T-helper 1 cell treated with Interleukin-12 subunit alpha and Interleukin-12 subunit beta and Interleukin-4 antibody, amounts not matched to agents 30 μg/mL and 1 μg/mL, for 36 hours (primary cell): Measurements from ENCODE around the gene ARHGEF1.

Experiments used
- H3K27ac Mint-ChIP-seq: one replicate; pipeline ENCODE4 v1.8.0; 2021; ENCODE audit warnings: mild to moderate bottlenecking, mixed read lengths
- H3K27me3 Mint-ChIP-seq: one replicate; pipeline ENCODE4 v1.8.0; 2021; ENCODE audit warnings: low read depth, mixed read lengths
- H3K36me3 Mint-ChIP-seq: one replicate; pipeline ENCODE4 v1.8.0; 2021; ENCODE audit warnings: low read depth, mixed read lengths
- H3K4me1 Mint-ChIP-seq: one replicate; pipeline ENCODE4 v1.8.0; 2021; ENCODE audit warnings: low read depth, mixed read lengths
- H3K4me3 Mint-ChIP-seq: one replicate; pipeline ENCODE4 v1.8.0; 2021; ENCODE audit warnings: mild to moderate bottlenecking, moderate library complexity, mixed read lengths
- H3K9me3 Mint-ChIP-seq: one replicate; pipeline ENCODE4 v1.8.0; 2021; ENCODE audit warnings: mixed read lengths

The ARHGEF1 gene

GRCh38 chr19:41853768-41854167 is 29.2 kb upstream of the ARHGEF1 start:
- H3K9me3 Mint-ChIP-seq: no peaks in the 10 kb centered on the region
- no peaks in the 10 kb centered on the region for H3K4me1 Mint-ChIP-seq
- no peaks in the 10 kb centered on the region for H3K36me3 Mint-ChIP-seq
- no peak overlapping the region for H3K4me3 Mint-ChIP-seq
- H3K27me3 Mint-ChIP-seq: peaks cover 35% of the 10 kb centered on the region
- no peak overlapping the region for H3K27ac Mint-ChIP-seq

GRCh38 chr19:41859213-41859617 is 23.8 kb upstream of the ARHGEF1 start:
- Mint-ChIP-seq H3K27me3 (peaks cover 9% of the 10 kb centered on the region), H3K9me3 (no peaks in the 10 kb centered on the region), H3K4me1 (peaks cover 31% of the 10 kb centered on the region), H3K36me3 (peaks cover 36% of the 10 kb centered on the region), H3K4me3 (peak overlapping the region; percentile 91), H3K27ac (peak overlapping the region; percentile 96)

GRCh38 chr19:41859618-41860418 is 23.2 kb upstream of the ARHGEF1 start, which contains the start of gene RPS19:
RPS19 (plus strand) TSS chr19:41860255; CDS start chr19:41860775, 520 bp downstream.
- no peaks in the 10 kb centered on the region for H3K9me3 Mint-ChIP-seq

GRCh38 chr19:41860419-41861115 is 22.4 kb upstream of the ARHGEF1 start:
- no peaks in the 10 kb centered on the region for H3K9me3 Mint-ChIP-seq
- peak overlapping the region; percentile 89 for H3K27ac Mint-ChIP-seq
- no peaks in the 10 kb centered on the region for H3K27me3 Mint-ChIP-seq
- H3K36me3 Mint-ChIP-seq: peaks cover 48% of the 10 kb centered on the region
- peaks cover 39% of the 10 kb centered on the region for H3K4me1 Mint-ChIP-seq
- peak overlapping the region; percentile 91 for H3K4me3 Mint-ChIP-seq

More at GRCh38 chr19:41859618-41860418, 23.2 kb upstream of the ARHGEF1 start, which contains the start of gene RPS19:
- peaks cover 37% of the 10 kb centered on the region for H3K4me1 Mint-ChIP-seq
- H3K4me3 Mint-ChIP-seq: peak within 1 kb of the TSS; percentile 91
- peak within 1 kb of the TSS; percentile 96 for H3K27ac Mint-ChIP-seq
- peaks cover 3% of the 10 kb centered on the region for H3K27me3 Mint-ChIP-seq
- H3K36me3 Mint-ChIP-seq: peaks cover 42% of the 10 kb centered on the region

- Mint-ChIP-seq H3K4me1 (peaks cover 41% of the 10 kb centered on the region), H3K36me3 (peaks cover 51% of the 10 kb centered on the region), H3K27me3 (no peaks in the 10 kb centered on the region), H3K4me3 (peak overlapping the region; percentile 91), H3K27ac (peak overlapping the region; percentile 89), H3K9me3 (no peaks in the 10 kb centered on the region)
These were observed 21.7 kb upstream of the ARHGEF1 start for GRCh38 chr19:41861116-41861768.

GRCh38 chr19:41861846-41862245 is 21.1 kb upstream of the ARHGEF1 start:
- H3K36me3 Mint-ChIP-seq: peaks cover 53% of the 10 kb centered on the region
- peak overlapping the region; percentile 89 for H3K27ac Mint-ChIP-seq
- peaks cover 44% of the 10 kb centered on the region for H3K4me1 Mint-ChIP-seq
- no peaks in the 10 kb centered on the region for H3K27me3 Mint-ChIP-seq
- no peaks in the 10 kb centered on the region for H3K9me3 Mint-ChIP-seq
- peak overlapping the region; percentile 91 for H3K4me3 Mint-ChIP-seq

- Mint-ChIP-seq H3K36me3 (peaks cover 53% of the 10 kb centered on the region), H3K4me1 (peaks cover 45% of the 10 kb centered on the region), H3K9me3 (no peaks in the 10 kb centered on the region), H3K27me3 (no peaks in the 10 kb centered on the region), H3K4me3 (peak overlapping the region; percentile 91), H3K27ac (peak overlapping the region; percentile 55)
These were observed 20.5 kb upstream of the ARHGEF1 start for GRCh38 chr19:41862445-41862986.

DNA sequence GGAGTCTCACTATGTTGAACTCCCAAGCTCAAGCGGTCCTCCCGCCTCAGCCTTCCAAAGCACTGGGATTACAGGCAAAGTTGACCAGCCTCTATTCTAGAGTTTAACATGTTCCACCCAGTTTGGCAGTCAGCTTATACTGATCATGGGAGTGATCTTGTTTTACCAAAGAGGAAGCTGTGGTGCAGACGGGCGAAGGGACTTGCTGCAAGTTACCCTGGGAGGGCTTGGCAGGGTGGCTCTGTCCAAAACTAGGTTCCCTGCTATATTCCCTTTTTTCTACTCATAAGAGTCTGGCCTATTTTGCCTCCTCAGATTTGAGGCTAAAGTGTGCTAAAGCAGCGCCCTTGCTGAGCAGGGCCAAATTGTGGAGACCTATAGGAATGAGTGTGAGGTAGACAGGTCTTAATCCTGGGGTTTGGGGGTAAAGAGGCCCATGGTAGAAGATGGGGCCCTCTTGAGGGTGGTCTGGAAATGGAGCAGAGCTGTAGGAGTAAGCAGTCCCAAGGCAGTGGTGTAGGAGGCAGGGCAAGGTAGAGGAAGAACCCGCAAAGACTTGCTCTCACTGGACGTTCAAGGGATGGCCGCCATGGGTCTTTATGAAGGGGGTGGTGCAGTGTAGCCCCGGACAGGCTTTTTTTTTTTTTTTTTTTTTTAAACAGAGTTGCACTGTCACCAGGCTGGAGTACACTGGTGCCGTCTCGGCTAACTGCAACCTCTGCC is 19.6 kb upstream of the ARHGEF1 start:
- H3K27ac Mint-ChIP-seq: peak overlapping the region; percentile 52
- peaks cover 60% of the 10 kb centered on the region for H3K36me3 Mint-ChIP-seq

DNA sequence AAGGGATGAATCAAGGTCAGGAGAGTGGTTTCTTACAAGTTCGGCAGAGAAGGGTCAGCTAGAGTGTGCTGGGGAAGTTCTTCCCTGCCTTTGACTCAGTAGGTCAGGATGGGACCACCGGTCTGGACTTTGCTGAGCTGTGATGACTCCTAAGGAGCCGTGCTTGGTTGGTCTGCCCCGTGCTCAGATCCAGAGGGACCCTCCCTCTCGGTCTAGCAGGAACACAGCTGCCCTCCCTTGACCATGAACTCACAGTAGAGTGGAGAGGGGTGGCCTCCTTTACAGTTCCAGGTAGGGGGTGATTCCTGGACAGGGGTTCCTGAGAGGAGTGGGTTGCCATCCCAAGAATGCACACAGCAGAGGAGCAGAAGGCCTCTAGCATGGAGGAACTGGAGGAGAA is 18.6 kb upstream of the ARHGEF1 start:
- peaks cover 63% of the 10 kb centered on the region for H3K36me3 Mint-ChIP-seq
- no peaks in the 10 kb centered on the region for H3K27me3 Mint-ChIP-seq
- peak overlapping the region; percentile 22 for H3K27ac Mint-ChIP-seq
- H3K9me3 Mint-ChIP-seq: no peaks in the 10 kb centered on the region
- peak overlapping the region; percentile 21 for H3K4me3 Mint-ChIP-seq
- H3K4me1 Mint-ChIP-seq: peaks cover 52% of the 10 kb centered on the region

More for the DNA sequence above, 19.6 kb upstream of the ARHGEF1 start:
- Mint-ChIP-seq H3K27me3 (no peaks in the 10 kb centered on the region), H3K4me3 (peak overlapping the region; percentile 91), H3K4me1 (peaks cover 51% of the 10 kb centered on the region), H3K9me3 (no peaks in the 10 kb centered on the region)

- no peaks in the 10 kb centered on the region for H3K9me3 Mint-ChIP-seq
- H3K4me3 Mint-ChIP-seq: no peak overlapping the region
- no peaks in the 10 kb centered on the region for H3K27me3 Mint-ChIP-seq
- H3K4me1 Mint-ChIP-seq: peaks cover 63% of the 10 kb centered on the region
- no peak overlapping the region for H3K27ac Mint-ChIP-seq
- peaks cover 69% of the 10 kb centered on the region for H3K36me3 Mint-ChIP-seq
These were observed 16.7 kb upstream of the ARHGEF1 start for GRCh38 chr19:41866284-41866683.

DNA sequence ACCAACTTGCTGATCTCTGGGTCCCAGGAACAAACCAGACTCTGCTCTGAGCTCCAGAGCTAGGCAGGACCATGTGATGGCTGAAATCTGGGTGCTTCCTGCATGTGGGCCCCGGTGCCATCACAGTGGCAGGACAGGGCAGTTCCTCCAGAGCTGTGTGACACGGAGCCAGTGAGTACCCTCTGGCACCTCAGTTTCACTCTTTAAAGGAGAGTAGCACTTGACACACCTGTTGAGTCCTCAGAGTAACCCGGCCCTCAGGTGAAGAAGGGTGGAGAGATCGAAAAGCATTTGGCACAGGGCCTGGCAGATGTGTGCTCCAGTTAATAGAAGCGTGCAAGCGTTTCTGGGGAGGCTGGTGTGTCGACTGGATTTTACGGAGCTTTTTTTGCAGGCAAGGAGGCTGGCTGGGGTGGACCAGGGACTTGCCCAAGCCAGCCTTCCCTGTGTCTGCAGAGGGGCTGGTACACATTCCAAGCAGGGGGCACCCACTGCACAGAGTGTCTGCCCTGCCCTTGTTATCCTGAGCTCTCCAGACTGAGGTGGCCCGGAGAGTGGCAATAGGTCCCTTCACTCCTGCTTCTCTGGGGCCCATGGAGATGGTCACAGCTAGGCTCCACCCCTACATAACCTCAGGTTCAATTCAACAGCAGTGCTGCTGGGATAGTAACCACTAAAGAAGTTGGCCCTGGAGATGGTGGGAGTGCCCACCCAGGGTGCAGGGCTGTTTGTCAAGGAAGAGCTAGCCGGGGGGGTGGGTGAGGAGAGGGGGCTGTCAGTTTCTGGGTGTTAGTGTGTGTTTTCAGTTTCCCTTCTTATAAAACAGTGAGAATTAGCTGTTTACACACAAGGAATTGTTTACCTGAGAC is 14.6 kb upstream of the ARHGEF1 start:
- H3K9me3 Mint-ChIP-seq: no peaks in the 10 kb centered on the region
- peaks cover 63% of the 10 kb centered on the region for H3K36me3 Mint-ChIP-seq
- H3K4me3 Mint-ChIP-seq: peak overlapping the region; percentile 33
- H3K27ac Mint-ChIP-seq: peak overlapping the region; percentile 64
- no peaks in the 10 kb centered on the region for H3K27me3 Mint-ChIP-seq
- peaks cover 59% of the 10 kb centered on the region for H3K4me1 Mint-ChIP-seq

DNA sequence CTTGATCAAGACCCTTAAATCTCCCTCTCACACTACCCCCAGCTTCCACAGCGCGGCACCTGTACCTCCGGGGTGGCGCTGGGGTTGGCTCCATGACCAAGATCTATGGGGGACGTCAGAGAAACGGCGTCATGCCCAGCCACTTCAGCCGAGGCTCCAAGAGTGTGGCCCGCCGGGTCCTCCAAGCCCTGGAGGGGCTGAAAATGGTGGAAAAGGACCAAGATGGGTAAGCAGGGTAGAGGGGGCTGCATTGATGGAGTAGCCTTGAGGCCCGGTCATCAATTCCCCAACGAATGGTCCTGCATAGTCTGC is 14.0 kb upstream of the ARHGEF1 start:
- Mint-ChIP-seq H3K27me3 (no peaks in the 10 kb centered on the region), H3K4me3 (no peak overlapping the region), H3K27ac (peak overlapping the region; percentile 64), H3K36me3 (peaks cover 60% of the 10 kb centered on the region), H3K9me3 (no peaks in the 10 kb centered on the region), H3K4me1 (peaks cover 60% of the 10 kb centered on the region)

DNA sequence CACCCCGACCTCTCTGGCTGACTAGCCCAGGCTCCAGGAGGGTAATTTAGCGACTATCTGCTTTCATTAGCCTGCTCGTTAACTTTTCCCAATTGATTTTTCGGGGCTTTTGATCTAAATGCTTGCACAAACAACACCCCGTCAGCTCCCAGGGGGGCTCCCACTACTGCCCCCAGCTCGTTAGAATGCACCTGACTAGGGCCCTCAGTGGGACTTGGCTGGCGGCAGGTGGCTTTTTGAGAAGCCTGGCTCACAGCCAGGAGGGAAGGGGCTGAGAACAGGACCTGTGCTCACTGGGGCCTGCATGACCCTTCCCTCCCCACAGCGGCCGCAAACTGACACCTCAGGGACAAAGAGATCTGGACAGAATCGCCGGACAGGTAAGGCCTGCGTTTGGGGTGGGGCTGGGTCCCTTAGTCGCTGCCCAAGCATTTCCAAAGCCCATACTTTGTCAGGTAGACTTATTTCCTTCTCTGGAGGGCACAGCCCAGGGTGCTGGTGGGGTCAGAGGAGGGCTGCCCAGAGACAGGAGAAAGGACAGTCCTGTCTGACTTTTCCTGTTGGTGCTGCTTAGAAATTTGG is 13.5 kb upstream of the ARHGEF1 start:
- Mint-ChIP-seq H3K27me3 (no peaks in the 10 kb centered on the region), H3K4me1 (peaks cover 55% of the 10 kb centered on the region), H3K27ac (peak overlapping the region; percentile 72), H3K9me3 (no peaks in the 10 kb centered on the region), H3K4me3 (peak overlapping the region; percentile 17), H3K36me3 (peaks cover 54% of the 10 kb centered on the region)
